SK-N-SH (cell line): ENCODE data around the gene FCN3. TPM values are rescaled to one million over a fixed set of nuclear protein-coding genes. Genes with fewer than 3 reads are reported as not detected.

Experiments
- CTCF ChIA-PET: fragments of 300-600, 350-600 bp; formaldehyde crosslinking; extraction: SDS; loops from one replicate; lab custom pipeline; 2021; lab: Yijun Ruan, JAX
- POLR2A ChIA-PET: fragments of 350-600 bp; sonication (Branson Sonifier 250); formaldehyde crosslinking; extraction: SDS; loops from one replicate; lab custom pipeline; 2020; ENCODE audit warnings: antibody characterized with exemption, inconsistent platforms; lab: Yijun Ruan, JAX
- DNase-seq: peaks from one replicate; pipeline ENCODE4 v3.0.0; 2012
- H2AFZ ChIP-seq: fragments of 200-600 bp; sonication (generic); 2 replicates; pipeline ENCODE4 v1.8.1; 2016; ENCODE audit warnings: antibody characterized with exemption, mild to moderate bottlenecking, low read depth
- H3F3A ChIP-seq: fragments of 200-600 bp; sonication (generic); replicated peaks from 2 replicates; pipeline ENCODE3; 2016; ENCODE audit warnings: antibody characterized with exemption, mild to moderate bottlenecking; ENCODE audit not compliant: insufficient read depth
- H3K27ac ChIP-seq, 2 experiments: fragments of 200-500 bp in 1 of 2; fragments of 200-600 bp in 1 of 2; sonication (Bioruptor generic) in 1 of 2; sonication (generic), shearing (Covaris generic) in 1 of 2; 2 replicates each; pipeline versions ENCODE4 v1.5.1 to v1.6.1; 2014 to 2016; ENCODE audit warnings: low read depth in 2 of 2, inconsistent platforms in 1 of 2, low read length in 1 of 2, mild to moderate bottlenecking in 1 of 2, mixed read lengths in 1 of 2
- H3K27me3 ChIP-seq: fragments of 200-600 bp; sonication (generic), shearing (Covaris generic); 2 replicates; pipeline ENCODE4 v1.6.1; 2016; ENCODE audit warnings: mixed run types; ENCODE audit not compliant: insufficient read depth
- H3K36me3 ChIP-seq, 2 experiments: fragments of 200-500 bp in 1 of 2; fragments of 200-600 bp in 1 of 2; sonication (Bioruptor generic) in 1 of 2; sonication (generic) in 1 of 2; replicated peaks in 1 of 2; 2 replicates each; pipeline versions ENCODE3 to v1.5.1; 2014 to 2016; ENCODE audit warnings: low read length in 1 of 2, mild to moderate bottlenecking in 1 of 2; ENCODE audit not compliant: insufficient read depth in 2 of 2, control insufficient read depth in 1 of 2
- H3K4me1 ChIP-seq, 2 experiments: fragments of 200-500 bp in 1 of 2; fragments of 200-600 bp in 1 of 2; sonication (Bioruptor generic) in 1 of 2; sonication (generic), shearing (Covaris generic) in 1 of 2; 2 replicates each; pipeline versions ENCODE4 v1.5.1 to v1.6.1; 2014 to 2016; ENCODE audit warnings: low read depth in 1 of 2, low read length in 1 of 2, mixed run types in 1 of 2; ENCODE audit not compliant: insufficient read depth in 2 of 2, control insufficient read depth in 1 of 2
- H3K4me2 ChIP-seq: fragments of 200-600 bp; sonication (generic), shearing (Covaris generic); 2 replicates; pipeline ENCODE4 v1.6.1; 2017; ENCODE audit warnings: mixed run types
- H3K4me3 ChIP-seq, 2 experiments: fragments of 200-500 bp in 1 of 2; fragments of 200-600 bp in 1 of 2; sonication (Bioruptor generic) in 1 of 2; sonication (generic), shearing (Covaris generic) in 1 of 2; 2 replicates each; pipeline versions ENCODE4 v1.5.1 to v1.8.1; 2014 to 2016; ENCODE audit warnings: low read depth in 2 of 2, inconsistent platforms in 1 of 2, low read length in 1 of 2, mild to moderate bottlenecking in 1 of 2, mixed read lengths in 1 of 2, moderate library complexity in 1 of 2
- H3K79me2 ChIP-seq: fragments of 200-600 bp; sonication (generic); 2 replicates; pipeline ENCODE4 v1.8.1; 2017; ENCODE audit warnings: mild to moderate bottlenecking; ENCODE audit not compliant: insufficient read depth
- H3K9ac ChIP-seq: fragments of 200-600 bp; sonication (generic); 2 replicates; pipeline ENCODE4 v1.6.1; 2017; ENCODE audit warnings: mixed run types
- H3K9me2 ChIP-seq: fragments of 200-600 bp; sonication (generic); 2 replicates; pipeline ENCODE4 v1.6.1; 2017; ENCODE audit warnings: mixed run types
- H3K9me3 ChIP-seq: fragments of 200-600 bp; sonication (generic); 2 replicates; pipeline ENCODE4 v1.6.1; 2017; ENCODE audit warnings: mixed run types, mild to moderate bottlenecking, moderate library complexity
- H4K20me1 ChIP-seq: fragments of 200-600 bp; sonication (generic); 2 replicates; pipeline ENCODE4 v1.6.1; 2017; ENCODE audit warnings: mild to moderate bottlenecking, mixed run types; ENCODE audit not compliant: insufficient read depth
- CHD2 ChIP-seq: fragments of 150-350 bp; IDR thresholded peaks from 2 replicates; pipeline ENCODE4 v1.6.1; 2018; ENCODE audit warnings: low read length; ENCODE audit not compliant: partially characterized antibody
- FOXJ3 ChIP-seq: sonication (generic); formaldehyde crosslinking; IDR thresholded peaks from 2 replicates; pipeline ENCODE4 v1.5.1; 2020; ENCODE audit warnings: mild to moderate bottlenecking, missing genetic modification reagents
- GABPA ChIP-seq: IDR thresholded peaks from 2 replicates; pipeline ENCODE4 v1.4.0; 2012; ENCODE audit warnings: low read depth, mild to moderate bottlenecking
- MEF2A ChIP-seq: IDR thresholded peaks from 2 replicates; pipeline ENCODE4 v1.4.0; 2012; ENCODE audit warnings: low read depth, borderline replicate concordance
- NFIC ChIP-seq: IDR thresholded peaks from 2 replicates; pipeline ENCODE4 v1.4.0; 2012; ENCODE audit warnings: borderline replicate concordance
- POLR2AphosphoS5 ChIP-seq: IDR thresholded peaks from 2 replicates; pipeline ENCODE4 v1.6.1; 2012; ENCODE audit warnings: low read depth, low read length
- RCOR1 ChIP-seq: fragments of 150-350 bp; IDR thresholded peaks from 2 replicates; pipeline ENCODE4 v1.6.1; 2017; ENCODE audit warnings: antibody characterized with exemption, low read length
- RFX5 ChIP-seq: IDR thresholded peaks from 2 replicates; pipeline ENCODE4 v1.6.1; 2012; ENCODE audit warnings: mild to moderate bottlenecking, improper control_type of control experiment, low read length
- SIN3A ChIP-seq: IDR thresholded peaks from 2 replicates; pipeline ENCODE4 v1.6.1; 2012; ENCODE audit warnings: low read depth, mild to moderate bottlenecking, low read length, moderate library complexity, borderline replicate concordance
- TAF1 ChIP-seq: IDR thresholded peaks from 2 replicates; pipeline ENCODE4 v1.6.1; 2012; ENCODE audit warnings: low read depth, mild to moderate bottlenecking, low read length, moderate library complexity, borderline replicate concordance
- TEAD4 ChIP-seq: IDR thresholded peaks from 2 replicates; pipeline ENCODE4 v1.4.0; 2012; ENCODE audit warnings: mild to moderate bottlenecking, borderline replicate concordance; ENCODE audit not compliant: insufficient read depth
- WGBS: methylation state at CpG from one replicate; pipeline ENCODE4 v1.1.6; 2017; ENCODE audit warnings: low lambda C conversion rate; 5-methylcytosine and 5-hydroxymethylcytosine counted together
- polyA plus RNA-seq, 3 experiments: library from polyadenylated mRNA; depleted of rRNA; stranded (reverse); fragments of >200 nt; gene quantifications; 2 replicates each; pipeline ENCODE4 v1.2.3, GENCODE V29; 2012
- TF ChIP-seq, protein P1 (sequence below): IDR thresholded peaks from 2 replicates; pipeline ENCODE4 v1.6.1; 2012; ENCODE audit warnings: mild to moderate bottlenecking, low read depth, low read length, moderate library complexity
- TF ChIP-seq, protein P2 (sequence below): IDR thresholded peaks from 2 replicates; pipeline ENCODE4 v1.4.0; 2012; ENCODE audit warnings: low read depth, borderline replicate concordance
- TF ChIP-seq, protein P3 (sequence below): fragments of 150-350 bp; IDR thresholded peaks from 2 replicates; pipeline ENCODE4 v1.6.1; 2016; ENCODE audit warnings: mild to moderate bottlenecking, low read depth, low read length
- TF ChIP-seq, protein P4 (sequence below): IDR thresholded peaks from 2 replicates; pipeline ENCODE4 v1.4.0; 2012; ENCODE audit warnings: low read depth

FCN3 gene
- polyA plus RNA-seq, 1 of the 3 experiments (the other 2 are of a cell fraction): not detected

- Histone ChIP-seq H3K27me3 (no peaks in the 10 kb centered on the region), H3K79me2 (peaks cover 40% of the 10 kb centered on the region), H3K9me2 (no peaks in the 10 kb centered on the region), H3K27ac (peak overlapping the region; percentile 17 to 67; a peak in 3 of 4 replicates), H3K9me3 (no peaks in the 10 kb centered on the region), H3K4me1 (peaks cover 0 to 14% of the 10 kb centered on the region in 2 experiments; a peak in 1 of 4 replicates), H2AFZ (no peak overlapping the region), H3K9ac (peak overlapping the region; percentile 33; the same call in 1 of the 2 replicates), H4K20me1 (no peaks in the 10 kb centered on the region), H3K4me3 (no peak overlapping the region), H3K36me3 (peaks cover 53 to 56% of the 10 kb centered on the region in 2 experiments), H3K4me2 (no peak overlapping the region), H3F3A (peaks cover 16% of the 10 kb centered on the region)
- DNase-seq: no peak
- WGBS: 95% methylated on average over 3 of the region's 3 CpGs
- ChIA-PET POLR2A (no interaction called here), CTCF (interaction anchor here (1.2 to 16.9 kb wide), 3 partner anchors 23 to 189 kb away, joined by 3 to 111 read pairs (median 20); partner anchors contain the start of gene AHDC1)
- TF ChIP-seq TEAD4 (no peak), GABPA (no peak), MEF2A (no peak), CHD2 (no peak), TAF1 (no peak), NFIC (no peak), SIN3A (no peak), FOXJ3 (CRISPR knock-in tag) (no peak), RFX5 (no peak), RCOR1 (no peak), POLR2AphosphoS5 (no peak)
- TF ChIP-seq, protein P1, sequence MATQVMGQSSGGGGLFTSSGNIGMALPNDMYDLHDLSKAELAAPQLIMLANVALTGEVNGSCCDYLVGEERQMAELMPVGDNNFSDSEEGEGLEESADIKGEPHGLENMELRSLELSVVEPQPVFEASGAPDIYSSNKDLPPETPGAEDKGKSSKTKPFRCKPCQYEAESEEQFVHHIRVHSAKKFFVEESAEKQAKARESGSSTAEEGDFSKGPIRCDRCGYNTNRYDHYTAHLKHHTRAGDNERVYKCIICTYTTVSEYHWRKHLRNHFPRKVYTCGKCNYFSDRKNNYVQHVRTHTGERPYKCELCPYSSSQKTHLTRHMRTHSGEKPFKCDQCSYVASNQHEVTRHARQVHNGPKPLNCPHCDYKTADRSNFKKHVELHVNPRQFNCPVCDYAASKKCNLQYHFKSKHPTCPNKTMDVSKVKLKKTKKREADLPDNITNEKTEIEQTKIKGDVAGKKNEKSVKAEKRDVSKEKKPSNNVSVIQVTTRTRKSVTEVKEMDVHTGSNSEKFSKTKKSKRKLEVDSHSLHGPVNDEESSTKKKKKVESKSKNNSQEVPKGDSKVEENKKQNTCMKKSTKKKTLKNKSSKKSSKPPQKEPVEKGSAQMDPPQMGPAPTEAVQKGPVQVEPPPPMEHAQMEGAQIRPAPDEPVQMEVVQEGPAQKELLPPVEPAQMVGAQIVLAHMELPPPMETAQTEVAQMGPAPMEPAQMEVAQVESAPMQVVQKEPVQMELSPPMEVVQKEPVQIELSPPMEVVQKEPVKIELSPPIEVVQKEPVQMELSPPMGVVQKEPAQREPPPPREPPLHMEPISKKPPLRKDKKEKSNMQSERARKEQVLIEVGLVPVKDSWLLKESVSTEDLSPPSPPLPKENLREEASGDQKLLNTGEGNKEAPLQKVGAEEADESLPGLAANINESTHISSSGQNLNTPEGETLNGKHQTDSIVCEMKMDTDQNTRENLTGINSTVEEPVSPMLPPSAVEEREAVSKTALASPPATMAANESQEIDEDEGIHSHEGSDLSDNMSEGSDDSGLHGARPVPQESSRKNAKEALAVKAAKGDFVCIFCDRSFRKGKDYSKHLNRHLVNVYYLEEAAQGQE: no peak
- TF ChIP-seq, protein P2, sequence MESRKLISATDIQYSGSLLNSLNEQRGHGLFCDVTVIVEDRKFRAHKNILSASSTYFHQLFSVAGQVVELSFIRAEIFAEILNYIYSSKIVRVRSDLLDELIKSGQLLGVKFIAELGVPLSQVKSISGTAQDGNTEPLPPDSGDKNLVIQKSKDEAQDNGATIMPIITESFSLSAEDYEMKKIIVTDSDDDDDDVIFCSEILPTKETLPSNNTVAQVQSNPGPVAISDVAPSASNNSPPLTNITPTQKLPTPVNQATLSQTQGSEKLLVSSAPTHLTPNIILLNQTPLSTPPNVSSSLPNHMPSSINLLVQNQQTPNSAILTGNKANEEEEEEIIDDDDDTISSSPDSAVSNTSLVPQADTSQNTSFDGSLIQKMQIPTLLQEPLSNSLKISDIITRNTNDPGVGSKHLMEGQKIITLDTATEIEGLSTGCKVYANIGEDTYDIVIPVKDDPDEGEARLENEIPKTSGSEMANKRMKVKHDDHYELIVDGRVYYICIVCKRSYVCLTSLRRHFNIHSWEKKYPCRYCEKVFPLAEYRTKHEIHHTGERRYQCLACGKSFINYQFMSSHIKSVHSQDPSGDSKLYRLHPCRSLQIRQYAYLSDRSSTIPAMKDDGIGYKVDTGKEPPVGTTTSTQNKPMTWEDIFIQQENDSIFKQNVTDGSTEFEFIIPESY: no peak
- TF ChIP-seq, protein P3, sequence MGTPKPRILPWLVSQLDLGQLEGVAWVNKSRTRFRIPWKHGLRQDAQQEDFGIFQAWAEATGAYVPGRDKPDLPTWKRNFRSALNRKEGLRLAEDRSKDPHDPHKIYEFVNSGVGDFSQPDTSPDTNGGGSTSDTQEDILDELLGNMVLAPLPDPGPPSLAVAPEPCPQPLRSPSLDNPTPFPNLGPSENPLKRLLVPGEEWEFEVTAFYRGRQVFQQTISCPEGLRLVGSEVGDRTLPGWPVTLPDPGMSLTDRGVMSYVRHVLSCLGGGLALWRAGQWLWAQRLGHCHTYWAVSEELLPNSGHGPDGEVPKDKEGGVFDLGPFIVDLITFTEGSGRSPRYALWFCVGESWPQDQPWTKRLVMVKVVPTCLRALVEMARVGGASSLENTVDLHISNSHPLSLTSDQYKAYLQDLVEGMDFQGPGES: no peak
- TF ChIP-seq, protein P4, sequence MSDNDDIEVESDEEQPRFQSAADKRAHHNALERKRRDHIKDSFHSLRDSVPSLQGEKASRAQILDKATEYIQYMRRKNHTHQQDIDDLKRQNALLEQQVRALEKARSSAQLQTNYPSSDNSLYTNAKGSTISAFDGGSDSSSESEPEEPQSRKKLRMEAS: no peak
Measured at GRCh38 chr1:27417713-27418112, 43.1 kb upstream of the FCN3 start.
